ENCODE results near the gene AFG1L.
"Not testable (repeated sequence)": the region's sequence is repeated elsewhere in the genome, so short reads cannot be mapped to it uniquely, and the experiment has no call there.

AFG1L gene

GRCh38 chr6:108363889-108364313, 69.0 kb downstream of the AFG1L start:
- Histone ChIP-seq H3K27ac (ENCODE audit: low read length) (no peak overlapping the region), H3K27me3 (ENCODE audit: control insufficient read depth, insufficient read depth, low read length) (no peaks in the 10 kb centered on the region), H3K4me3 (ENCODE audit: low read length) (no peak overlapping the region), H3K9me3 (ENCODE audit: control insufficient read depth, insufficient read depth, low read length) (no peaks in the 10 kb centered on the region), H3K4me1 (ENCODE audit: control insufficient read depth, insufficient read depth, low read length) (no peaks in the 10 kb centered on the region), H3K36me3 (ENCODE audit: control insufficient read depth, insufficient read depth, low read length) (no peaks in the 10 kb centered on the region)
- WGBS (ENCODE audit: insufficient coverage, insufficient read length): no CpG with 5 or more reads among the region's 6 CpGs
- no peak for DNase-seq (ENCODE audit: low read depth, low spot score)

GRCh38 chr6:108364470-108364869, 69.6 kb downstream of the AFG1L start:
- no peak overlapping the region for H3K27ac ChIP-seq (ENCODE audit: low read length)
- no peaks in the 10 kb centered on the region for H3K36me3 ChIP-seq (ENCODE audit: control insufficient read depth, insufficient read depth, low read length)
- no peak overlapping the region for H3K4me3 ChIP-seq (ENCODE audit: low read length)
- DNase-seq (ENCODE audit: low read depth, low spot score): no peak
- WGBS (ENCODE audit: insufficient coverage, insufficient read length): no CpG with 5 or more reads among the region's 3 CpGs
- no peaks in the 10 kb centered on the region for H3K27me3 ChIP-seq (ENCODE audit: control insufficient read depth, insufficient read depth, low read length)
- no peaks in the 10 kb centered on the region for H3K9me3 ChIP-seq (ENCODE audit: control insufficient read depth, insufficient read depth, low read length)
- no peaks in the 10 kb centered on the region for H3K4me1 ChIP-seq (ENCODE audit: control insufficient read depth, insufficient read depth, low read length)

GRCh38 chr6:108365478-108365877, 70.6 kb downstream of the AFG1L start:
- Histone ChIP-seq H3K27me3 (ENCODE audit: control insufficient read depth, insufficient read depth, low read length) (no peaks in the 10 kb centered on the region), H3K4me1 (ENCODE audit: control insufficient read depth, insufficient read depth, low read length) (no peaks in the 10 kb centered on the region), H3K36me3 (ENCODE audit: control insufficient read depth, insufficient read depth, low read length) (no peaks in the 10 kb centered on the region), H3K4me3 (ENCODE audit: low read length) (no peak overlapping the region), H3K9me3 (ENCODE audit: control insufficient read depth, insufficient read depth, low read length) (no peaks in the 10 kb centered on the region), H3K27ac (ENCODE audit: low read length) (no peak overlapping the region)
- no peak for DNase-seq (ENCODE audit: low read depth, low spot score)

- Histone ChIP-seq H3K4me3 (ENCODE audit: low read length) (no peak overlapping the region), H3K36me3 (ENCODE audit: control insufficient read depth, insufficient read depth, low read length) (no peaks in the 10 kb centered on the region), H3K27me3 (ENCODE audit: control insufficient read depth, insufficient read depth, low read length) (no peaks in the 10 kb centered on the region), H3K27ac (ENCODE audit: low read length) (no peak overlapping the region), H3K9me3 (ENCODE audit: control insufficient read depth, insufficient read depth, low read length) (no peaks in the 10 kb centered on the region), H3K4me1 (ENCODE audit: control insufficient read depth, insufficient read depth, low read length) (no peaks in the 10 kb centered on the region)
- WGBS (ENCODE audit: insufficient coverage, insufficient read length): no CpG with 5 or more reads among the region's 4 CpGs
- no peak for DNase-seq (ENCODE audit: low read depth, low spot score)
Measured at GRCh38 chr6:108366236-108366635, 71.4 kb downstream of the AFG1L start.

DNA sequence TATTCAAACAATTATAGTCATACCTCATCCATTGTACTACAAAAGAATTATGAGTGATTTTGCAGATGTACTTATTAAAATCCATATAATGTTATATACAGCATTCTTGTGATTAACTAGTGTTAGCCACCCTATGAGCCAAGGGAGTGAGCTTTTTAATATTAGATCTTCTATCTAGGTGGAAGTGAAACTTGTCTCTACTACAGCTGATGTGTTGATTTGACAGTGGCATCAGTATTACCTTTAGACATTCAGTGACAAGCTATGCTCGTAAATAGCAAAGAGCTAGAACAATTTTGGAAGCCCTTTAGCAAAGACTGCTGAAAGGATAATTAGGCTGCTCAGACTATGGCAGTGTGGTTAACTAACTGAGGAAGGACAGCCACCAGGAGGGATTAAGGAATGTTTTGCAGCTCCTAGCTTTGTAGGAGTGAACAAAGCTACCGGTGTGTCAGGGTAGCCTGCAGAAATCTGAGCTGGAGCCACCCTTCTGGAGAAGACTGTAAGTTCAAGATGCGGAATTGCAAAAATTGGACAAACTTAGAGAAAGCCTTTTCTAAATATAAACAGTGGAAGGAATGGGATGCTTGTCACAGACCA, 73.7 kb downstream of the AFG1L start:
- WGBS (ENCODE audit: insufficient coverage, insufficient read length): no CpG with 5 or more reads among the region's 3 CpGs
- H3K4me1 ChIP-seq (ENCODE audit: control insufficient read depth, insufficient read depth, low read length): no peaks in the 10 kb centered on the region
- DNase-seq (ENCODE audit: low read depth, low spot score): no peak

GRCh38 chr6:108380876-108381275, 86.0 kb downstream of the AFG1L start:
- Histone ChIP-seq H3K36me3 (ENCODE audit: control insufficient read depth, insufficient read depth, low read length) (no peaks in the 10 kb centered on the region), H3K4me3 (ENCODE audit: low read length) (no peak overlapping the region), H3K27me3 (ENCODE audit: control insufficient read depth, insufficient read depth, low read length) (no peaks in the 10 kb centered on the region), H3K9me3 (ENCODE audit: control insufficient read depth, insufficient read depth, low read length) (no peaks in the 10 kb centered on the region), H3K27ac (ENCODE audit: low read length) (no peak overlapping the region), H3K4me1 (ENCODE audit: control insufficient read depth, insufficient read depth, low read length) (no peaks in the 10 kb centered on the region)
- DNase-seq (ENCODE audit: low read depth, low spot score): no peak
- no CpG with 5 or more reads among the region's 3 CpGs for WGBS (ENCODE audit: insufficient coverage, insufficient read length)

More for the DNA sequence above, 73.7 kb downstream of the AFG1L start:
- Histone ChIP-seq H3K9me3 (ENCODE audit: control insufficient read depth, insufficient read depth, low read length) (no peaks in the 10 kb centered on the region), H3K27ac (ENCODE audit: low read length) (no peak overlapping the region), H3K27me3 (ENCODE audit: control insufficient read depth, insufficient read depth, low read length) (no peaks in the 10 kb centered on the region), H3K36me3 (ENCODE audit: control insufficient read depth, insufficient read depth, low read length) (no peaks in the 10 kb centered on the region), H3K4me3 (ENCODE audit: low read length) (no peak overlapping the region)

GRCh38 chr6:108383981-108384380, 89.1 kb downstream of the AFG1L start:
- DNase-seq (ENCODE audit: low read depth, low spot score): no peak
- Histone ChIP-seq H3K4me1 (ENCODE audit: control insufficient read depth, insufficient read depth, low read length) (no peaks in the 10 kb centered on the region), H3K27me3 (ENCODE audit: control insufficient read depth, insufficient read depth, low read length) (no peaks in the 10 kb centered on the region), H3K4me3 (ENCODE audit: low read length) (no peak overlapping the region), H3K27ac (ENCODE audit: low read length) (no peak overlapping the region), H3K36me3 (ENCODE audit: control insufficient read depth, insufficient read depth, low read length) (no peaks in the 10 kb centered on the region), H3K9me3 (ENCODE audit: control insufficient read depth, insufficient read depth, low read length) (no peaks in the 10 kb centered on the region)
- no CpG with 5 or more reads among the region's 1 CpG for WGBS (ENCODE audit: insufficient coverage, insufficient read length)

DNA sequence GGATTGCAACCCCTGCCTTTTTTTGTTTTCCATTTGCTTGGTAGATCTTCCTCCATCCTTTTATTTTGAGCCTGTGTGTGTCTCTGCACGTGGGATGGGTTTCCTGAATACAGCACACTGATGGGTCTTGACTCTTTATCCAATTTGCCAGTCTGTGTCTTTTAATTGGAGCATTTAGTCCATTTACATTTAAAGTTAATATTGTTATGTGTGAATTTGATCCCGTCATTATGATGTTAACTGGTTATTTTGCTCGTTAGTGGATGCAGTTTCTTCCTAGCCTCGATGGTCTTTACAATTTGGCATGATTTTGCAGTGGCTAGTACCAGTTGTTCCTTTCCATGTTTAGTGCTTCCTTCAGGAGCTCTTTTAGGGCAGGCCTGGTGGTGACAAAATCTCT, 94.3 kb downstream of the AFG1L start:
- no CpG with 5 or more reads among the region's 4 CpGs for WGBS (ENCODE audit: insufficient coverage, insufficient read length)
- not testable (repeated sequence) for H3K4me3 ChIP-seq (ENCODE audit: low read length); H3K27me3 ChIP-seq (ENCODE audit: control insufficient read depth, insufficient read depth, low read length); DNase-seq (ENCODE audit: low read depth, low spot score); H3K27ac ChIP-seq (ENCODE audit: low read length); H3K9me3 ChIP-seq (ENCODE audit: control insufficient read depth, insufficient read depth, low read length); H3K36me3 ChIP-seq (ENCODE audit: control insufficient read depth, insufficient read depth, low read length); H3K4me1 ChIP-seq (ENCODE audit: control insufficient read depth, insufficient read depth, low read length)

GRCh38 chr6:108395297-108395696, 100.4 kb downstream of the AFG1L start:
- WGBS (ENCODE audit: insufficient coverage, insufficient read length): no CpG with 5 or more reads among the region's 2 CpGs
- H3K9me3 ChIP-seq (ENCODE audit: control insufficient read depth, insufficient read depth, low read length): no peaks in the 10 kb centered on the region
- no peaks in the 10 kb centered on the region for H3K4me1 ChIP-seq (ENCODE audit: control insufficient read depth, insufficient read depth, low read length)
- H3K4me3 ChIP-seq (ENCODE audit: low read length): no peak overlapping the region
- no peak for DNase-seq (ENCODE audit: low read depth, low spot score)
- H3K27ac ChIP-seq (ENCODE audit: low read length): no peak overlapping the region
- no peaks in the 10 kb centered on the region for H3K36me3 ChIP-seq (ENCODE audit: control insufficient read depth, insufficient read depth, low read length)
- no peaks in the 10 kb centered on the region for H3K27me3 ChIP-seq (ENCODE audit: control insufficient read depth, insufficient read depth, low read length)

DNA sequence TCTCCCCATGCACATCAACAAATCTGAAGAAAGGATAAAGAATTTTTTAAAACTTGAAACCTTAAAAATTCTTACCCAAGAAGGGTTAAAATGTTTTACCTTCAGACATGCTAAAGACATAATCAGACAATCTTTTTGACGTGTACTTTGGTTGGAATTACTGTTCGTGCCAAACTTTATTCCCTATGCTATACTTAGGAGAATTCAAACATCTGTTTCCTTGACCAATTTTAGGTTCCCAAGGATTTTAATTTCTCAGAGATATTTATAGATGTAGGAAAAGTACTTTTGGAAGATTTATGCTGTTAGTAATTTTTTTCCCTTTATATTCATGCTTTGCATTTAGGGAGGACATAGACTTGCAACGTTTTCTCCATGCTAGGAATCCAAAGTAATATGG, 108.4 kb downstream of the AFG1L start:
- Histone ChIP-seq H3K9me3 (ENCODE audit: control insufficient read depth, insufficient read depth, low read length) (no peaks in the 10 kb centered on the region), H3K4me1 (ENCODE audit: control insufficient read depth, insufficient read depth, low read length) (no peaks in the 10 kb centered on the region), H3K36me3 (ENCODE audit: control insufficient read depth, insufficient read depth, low read length) (no peaks in the 10 kb centered on the region), H3K27me3 (ENCODE audit: control insufficient read depth, insufficient read depth, low read length) (no peaks in the 10 kb centered on the region), H3K27ac (ENCODE audit: low read length) (no peak overlapping the region), H3K4me3 (ENCODE audit: low read length) (no peak overlapping the region)
- no CpG with 5 or more reads among the region's 3 CpGs for WGBS (ENCODE audit: insufficient coverage, insufficient read length)
- no peak for DNase-seq (ENCODE audit: low read depth, low spot score)

GRCh38 chr6:108406943-108407342, 112.1 kb downstream of the AFG1L start:
- Histone ChIP-seq H3K36me3 (ENCODE audit: control insufficient read depth, insufficient read depth, low read length) (no peaks in the 10 kb centered on the region), H3K4me3 (ENCODE audit: low read length) (no peak overlapping the region), H3K9me3 (ENCODE audit: control insufficient read depth, insufficient read depth, low read length) (no peaks in the 10 kb centered on the region), H3K27me3 (ENCODE audit: control insufficient read depth, insufficient read depth, low read length) (no peaks in the 10 kb centered on the region), H3K4me1 (ENCODE audit: control insufficient read depth, insufficient read depth, low read length) (no peaks in the 10 kb centered on the region), H3K27ac (ENCODE audit: low read length) (no peak overlapping the region)
- no CpG with 5 or more reads among the region's 2 CpGs for WGBS (ENCODE audit: insufficient coverage, insufficient read length)
- no peak for DNase-seq (ENCODE audit: low read depth, low spot score)

Measured in iPS DF 6.9 (cell line).